Stimulated activated CD8-positive, alpha-beta memory T cell treated with anti-CD3 and anti-CD28 coated beads, Interleukin-12 subunit alpha, Interleukin-12 subunit beta, amount 100 ng/mL, for 4 hours (primary cell): Measurements from ENCODE around the gene XXYLT1.
"Not testable (repeated sequence)": the region's sequence is repeated elsewhere in the genome, so short reads cannot be mapped to it uniquely, and the experiment has no call there.

ENCODE experiments used
- DNase-seq: peaks from one replicate; pipeline ENCODE4 v3.0.0-alpha.2; 2020; ENCODE audit warnings: low read depth

The XXYLT1 gene

GRCh38 chr3:195250473-195251251 lies 20.3 kb downstream of the XXYLT1 start:
- DNase-seq = no peak

- no peak for DNase-seq
Observed at GRCh38 chr3:195249858-195250464, 21.0 kb downstream of the XXYLT1 start.

GRCh38 chr3:195249057-195249770 lies 21.7 kb downstream of the XXYLT1 start:
- DNase-seq = no peak

GRCh38 chr3:195248281-195248680 lies 22.7 kb downstream of the XXYLT1 start:
- no peak for DNase-seq

GRCh38 chr3:195247863-195248189 lies 23.1 kb downstream of the XXYLT1 start:
- no peak for DNase-seq

GRCh38 chr3:195247086-195247862 lies 23.7 kb downstream of the XXYLT1 start:
- no peak for DNase-seq

- no peak for DNase-seq
Observed at GRCh38 chr3:195246581-195246995, 24.4 kb downstream of the XXYLT1 start.

GRCh38 chr3:195245531-195245951 lies 25.4 kb downstream of the XXYLT1 start:
- no peak for DNase-seq

GRCh38 chr3:195241592-195242355 lies 29.2 kb downstream of the XXYLT1 start:
- no peak for DNase-seq

- DNase-seq = no peak
Observed at GRCh38 chr3:195240939-195241338, 30.0 kb downstream of the XXYLT1 start.

- DNase-seq = no peak
Observed at GRCh38 chr3:195240171-195240701, 30.7 kb downstream of the XXYLT1 start.

GRCh38 chr3:195239121-195239520 lies 31.8 kb downstream of the XXYLT1 start:
- no peak for DNase-seq

GRCh38 chr3:195238586-195239118 lies 32.3 kb downstream of the XXYLT1 start:
- DNase-seq = no peak

GRCh38 chr3:195238081-195238571 lies 32.8 kb downstream of the XXYLT1 start:
- DNase-seq = no peak

- no peak for DNase-seq
Observed at GRCh38 chr3:195236801-195237570, 34.0 kb downstream of the XXYLT1 start.

GRCh38 chr3:195236076-195236798 lies 34.7 kb downstream of the XXYLT1 start:
- no peak for DNase-seq

GRCh38 chr3:195230244-195230643 lies 40.7 kb downstream of the XXYLT1 start:
- DNase-seq = no peak

GRCh38 chr3:195228886-195229285 lies 42.1 kb downstream of the XXYLT1 start:
- not testable (repeated sequence) for DNase-seq

- DNase-seq = no peak
Observed at GRCh38 chr3:195227871-195228270, 43.1 kb downstream of the XXYLT1 start.
